HEK293T (cell line): ENCODE measurements around the gene ESAM.

Source experiments
- CTCF ChIA-PET: fragments of 350-600 bp; formaldehyde crosslinking; extraction: SDS; loops from one replicate; lab custom pipeline; 2021; ENCODE audit warnings: antibody characterized with exemption, inconsistent platforms; lab: Yijun Ruan, JAX
- POLR2A ChIA-PET: fragments of 350-600 bp; formaldehyde crosslinking; extraction: SDS; loops from one replicate; lab custom pipeline; 2020; ENCODE audit warnings: antibody characterized with exemption, inconsistent platforms; lab: Yijun Ruan, JAX
- DNase-seq: peaks from one replicate; pipeline ENCODE4 v3.0.0; 2012; ENCODE audit warnings: mixed read lengths; ENCODE audit errors: extremely low spot score
- ARNT ChIP-seq: fragments of 450-650 bp; IDR thresholded peaks from 2 replicates; pipeline ENCODE4 v1.6.1; 2017; ENCODE audit warnings: mild to moderate bottlenecking
- BHLHE40 ChIP-seq: fragments of 450-650 bp; IDR thresholded peaks from 2 replicates; pipeline ENCODE4 v1.6.1; 2016; ENCODE audit warnings: mild to moderate bottlenecking, moderate library complexity, borderline replicate concordance
- CTBP1 ChIP-seq: fragments of 450-650 bp; IDR thresholded peaks from 2 replicates; pipeline ENCODE4 v1.6.1; 2016; ENCODE audit warnings: borderline replicate concordance
- ELF4 ChIP-seq: fragments of 450-650 bp; IDR thresholded peaks from 2 replicates; pipeline ENCODE4 v1.6.1; 2017; ENCODE audit warnings: antibody characterized with exemption
- FOXA1 ChIP-seq: fragments of 450-650 bp; IDR thresholded peaks from 2 replicates; pipeline ENCODE4 v1.6.1; 2016; ENCODE audit warnings: mild to moderate bottlenecking
- FOXK2 ChIP-seq: fragments of 450-650 bp; IDR thresholded peaks from 2 replicates; pipeline ENCODE4 v1.6.1; 2016; ENCODE audit warnings: mild to moderate bottlenecking
- FOXM1 ChIP-seq: fragments of 450-650 bp; IDR thresholded peaks from 2 replicates; pipeline ENCODE4 v1.6.1; 2017; ENCODE audit warnings: mild to moderate bottlenecking, borderline replicate concordance
- HDGF ChIP-seq: fragments of 450-650 bp; IDR thresholded peaks from 2 replicates; pipeline ENCODE4 v1.6.1; 2017; ENCODE audit warnings: antibody characterized with exemption, borderline replicate concordance
- L3MBTL2 ChIP-seq: fragments of 450-650 bp; conservative IDR thresholded peaks from 2 replicates; pipeline ENCODE4 v1.6.1; 2016; ENCODE audit warnings: mild to moderate bottlenecking
- LEF1 ChIP-seq: fragments of 450-650 bp; IDR thresholded peaks from 2 replicates; pipeline ENCODE4 v1.6.1; 2017; ENCODE audit warnings: mild to moderate bottlenecking, borderline replicate concordance
- NFRKB ChIP-seq: fragments of 450-650 bp; IDR thresholded peaks from 2 replicates; pipeline ENCODE4 v1.6.1; 2016; ENCODE audit warnings: mild to moderate bottlenecking, moderate library complexity
- PKNOX1 ChIP-seq: fragments of 450-650 bp; IDR thresholded peaks from 2 replicates; pipeline ENCODE4 v1.6.1; 2016
- SP1 ChIP-seq: fragments of 450-650 bp; IDR thresholded peaks from 2 replicates; pipeline ENCODE4 v1.6.1; 2017
- SUZ12 ChIP-seq: fragments of 450-650 bp; IDR thresholded peaks from 2 replicates; pipeline ENCODE4 v1.6.1; 2016; ENCODE audit warnings: mild to moderate bottlenecking
- TARDBP ChIP-seq: fragments of 450-650 bp; IDR thresholded peaks from 2 replicates; pipeline ENCODE4 v1.6.1; 2016
- ZNF384 ChIP-seq: fragments of 450-650 bp; IDR thresholded peaks from 2 replicates; pipeline ENCODE4 v1.6.1; 2016

The ESAM gene

DNA sequence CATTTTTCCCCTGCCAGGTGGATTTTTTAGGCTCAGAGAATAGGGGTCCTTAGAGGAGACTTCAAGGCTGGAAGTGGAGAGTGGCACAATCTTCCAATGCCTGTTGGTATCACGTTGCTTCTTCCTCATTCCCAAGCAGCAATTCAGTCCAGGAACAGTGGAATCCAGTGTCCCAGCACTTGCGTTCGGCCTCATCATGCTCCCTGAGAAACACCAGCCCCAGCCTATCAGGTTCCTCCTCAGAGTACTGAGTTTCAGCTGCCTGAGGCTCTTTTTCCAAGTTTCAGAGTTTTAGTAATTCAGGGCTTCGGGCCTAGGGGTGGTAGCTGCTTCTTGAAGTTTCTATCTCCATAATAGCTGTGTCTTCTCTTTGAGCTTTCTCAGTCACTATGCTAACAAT, 54.3 kb downstream of the ESAM start:
- ChIA-PET POLR2A (no interaction called here), CTCF (no interaction called here)
- no peak for TF ChIP-seq BHLHE40
- TF ChIP-seq FOXM1, result no peak
- no peak for TF ChIP-seq FOXA1
- no peak for TF ChIP-seq PKNOX1
- no peak for TF ChIP-seq ARNT
- TF ChIP-seq LEF1, result no peak
- TF ChIP-seq FOXK2, result no peak
- no peak for TF ChIP-seq L3MBTL2
- TF ChIP-seq ELF4, result no peak
- no peak for TF ChIP-seq SP1
- TF ChIP-seq SUZ12, result no peak
- TF ChIP-seq HDGF, result no peak
- TF ChIP-seq TARDBP, result no peak
- no peak for TF ChIP-seq ZNF384
- TF ChIP-seq NFRKB, result no peak
- no peak for TF ChIP-seq CTBP1
- no peak for DNase-seq
